Measurements from ENCODE around the gene PTPRK.

Gene PTPRK

GRCh38 chr6:128064540-128064895 is 455.9 kb downstream of the PTPRK start:
- DNase-seq: no peak

- DNase-seq: no peak
Observed at GRCh38 chr6:128063850-128064539, 456.4 kb downstream of the PTPRK start.

GRCh38 chr6:128062882-128063603 is 457.4 kb downstream of the PTPRK start:
- no peak for DNase-seq

DNA sequence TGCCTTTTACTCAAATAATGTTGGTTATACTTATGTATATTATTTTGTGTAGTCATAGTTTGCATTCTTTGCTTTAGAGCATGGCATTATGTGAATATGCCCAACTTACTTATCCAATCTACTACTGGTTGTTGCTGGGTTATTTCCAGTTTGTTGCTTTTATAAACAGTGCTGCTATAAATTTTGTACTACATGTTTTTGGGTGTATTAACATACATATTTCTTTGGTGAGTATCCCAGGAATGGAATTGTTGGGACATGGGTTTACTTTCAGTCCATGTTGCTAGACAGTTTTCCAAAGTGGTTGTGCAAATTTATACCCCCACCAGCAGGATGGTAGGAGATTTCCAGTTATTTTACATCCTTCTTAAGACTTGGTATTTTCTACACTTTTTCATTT is 462.5 kb downstream of the PTPRK start:
- DNase-seq: no peak

DNA sequence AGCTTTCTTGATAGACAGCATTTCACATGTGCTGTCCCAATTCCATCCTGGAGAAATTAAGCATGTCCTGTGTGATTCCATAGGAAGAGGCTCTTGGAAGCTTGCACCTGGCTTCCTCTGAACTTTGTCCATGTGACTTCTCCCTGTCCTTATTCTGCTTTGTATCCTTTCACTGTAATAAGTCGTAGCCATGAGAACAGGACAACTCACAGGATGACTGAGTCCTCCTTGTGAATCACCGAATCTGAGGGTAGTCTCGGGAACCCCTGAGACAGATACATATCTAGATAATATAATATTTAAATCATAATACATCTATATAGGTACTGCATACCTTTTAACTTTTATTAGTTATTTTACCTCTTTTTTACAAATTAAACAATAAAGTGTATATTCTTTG is 462.9 kb downstream of the PTPRK start:
- DNase-seq: no peak

DNA sequence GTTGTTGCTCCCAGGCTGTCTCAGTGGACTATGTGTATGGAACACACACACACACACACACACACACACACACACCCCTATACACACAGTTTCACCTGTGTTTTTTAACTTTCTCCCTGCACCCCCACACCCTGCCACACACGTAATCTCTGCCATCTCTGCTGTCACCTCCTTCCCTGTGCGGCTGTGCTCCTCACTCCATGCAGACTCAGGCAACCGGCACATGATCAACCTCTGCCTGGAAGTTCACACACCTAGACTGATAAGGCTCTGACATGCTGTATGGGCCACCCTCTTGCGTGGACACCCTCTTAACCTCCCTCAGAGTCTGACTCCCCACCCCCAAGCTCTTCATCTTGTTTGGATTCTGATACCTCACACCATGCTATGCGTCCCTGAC is 467.3 kb downstream of the PTPRK start:
- no peak for DNase-seq

GRCh38 chr6:128047989-128048388 is 472.4 kb downstream of the PTPRK start:
- no peak for DNase-seq

GRCh38 chr6:128046033-128046432 is 474.4 kb downstream of the PTPRK start:
- no peak for DNase-seq

- DNase-seq: no peak
Observed at GRCh38 chr6:128039543-128039942, 480.9 kb downstream of the PTPRK start.

DNA sequence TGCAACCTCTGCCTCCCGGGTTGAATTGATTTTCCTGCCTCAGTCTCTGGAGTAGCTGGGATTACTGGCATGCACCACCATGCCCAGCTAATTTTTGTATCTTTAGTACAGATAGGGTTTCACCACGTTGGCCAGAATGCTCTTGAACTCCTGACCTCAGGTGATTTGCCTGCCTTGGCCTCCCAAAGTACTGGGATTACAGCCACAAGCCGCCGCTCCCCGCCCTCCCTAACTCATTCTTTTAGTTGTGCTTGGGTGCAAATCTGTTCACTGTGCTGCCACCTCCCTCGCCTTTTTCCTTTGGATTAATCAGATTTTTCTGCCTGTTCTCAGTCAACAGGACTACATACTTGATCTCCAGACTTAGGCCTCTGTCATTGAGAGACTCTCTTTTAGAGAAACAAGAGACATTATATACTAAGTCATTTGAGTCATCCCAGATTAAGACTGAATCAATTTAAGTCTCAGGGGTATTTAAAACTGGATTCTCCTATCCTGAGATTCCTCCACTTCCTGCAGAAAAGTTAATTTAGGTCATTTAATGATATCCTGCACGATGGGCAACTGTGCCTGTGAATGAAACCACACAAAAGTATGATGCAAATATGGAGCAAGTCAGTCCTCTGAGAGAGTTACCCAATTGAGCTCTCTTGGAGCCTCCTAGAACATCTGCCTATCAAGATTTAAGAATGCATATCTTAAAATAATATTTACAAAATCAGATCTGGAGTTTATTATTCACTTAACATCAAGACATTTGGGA is 483.4 kb downstream of the PTPRK start:
- no peak for DNase-seq

GRCh38 chr6:128033156-128033555 is 487.2 kb downstream of the PTPRK start:
- no peak for DNase-seq

- DNase-seq: no peak
Observed at GRCh38 chr6:128032042-128032441, 488.4 kb downstream of the PTPRK start.

GRCh38 chr6:128029826-128030225 is 490.6 kb downstream of the PTPRK start:
- DNase-seq: no peak

GRCh38 chr6:128028183-128028582 is 492.2 kb downstream of the PTPRK start:
- no peak for DNase-seq

GRCh38 chr6:128025478-128025877 is 494.9 kb downstream of the PTPRK start:
- no peak for DNase-seq

DNA sequence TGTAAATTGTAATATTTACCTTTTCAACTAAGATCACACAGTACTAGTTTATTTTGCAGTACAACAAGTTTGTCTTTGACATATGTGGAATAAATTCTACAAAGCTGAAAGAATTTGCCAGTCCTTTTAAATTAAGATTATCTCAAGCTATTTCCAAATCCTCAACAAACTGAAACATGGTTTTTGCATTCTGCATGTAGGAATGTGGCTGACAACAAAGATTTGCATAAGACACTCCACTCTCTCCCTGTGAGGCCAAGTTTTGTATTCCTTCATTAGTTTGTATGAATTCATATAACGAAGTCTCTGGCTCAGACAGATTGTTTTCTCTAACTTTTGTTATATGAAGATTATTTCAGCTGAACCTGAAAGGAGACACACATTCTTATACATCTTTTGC is 495.4 kb downstream of the PTPRK start:
- DNase-seq: no peak

GRCh38 chr6:128024046-128024445 is 496.4 kb downstream of the PTPRK start:
- DNase-seq: no peak

DNA sequence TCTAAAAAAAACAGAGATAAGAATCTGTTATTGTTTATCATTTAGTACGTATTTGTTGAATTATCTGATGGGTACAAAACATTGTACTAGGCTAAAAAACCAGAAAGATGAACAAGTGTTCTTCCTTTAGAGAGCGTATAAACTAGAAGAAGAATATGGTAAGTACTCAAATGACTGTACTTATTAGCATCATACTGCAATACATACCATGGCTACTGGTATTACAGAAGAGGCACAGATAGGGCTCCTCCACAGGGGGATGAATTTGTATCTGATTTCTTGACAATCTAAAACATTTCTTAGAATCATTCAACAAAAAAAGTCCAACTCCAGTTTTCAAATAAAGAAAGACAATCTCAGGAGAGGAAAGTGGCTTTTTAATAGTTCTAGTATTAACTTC is 501.6 kb downstream of the PTPRK start:
- DNase-seq: no peak

DNA sequence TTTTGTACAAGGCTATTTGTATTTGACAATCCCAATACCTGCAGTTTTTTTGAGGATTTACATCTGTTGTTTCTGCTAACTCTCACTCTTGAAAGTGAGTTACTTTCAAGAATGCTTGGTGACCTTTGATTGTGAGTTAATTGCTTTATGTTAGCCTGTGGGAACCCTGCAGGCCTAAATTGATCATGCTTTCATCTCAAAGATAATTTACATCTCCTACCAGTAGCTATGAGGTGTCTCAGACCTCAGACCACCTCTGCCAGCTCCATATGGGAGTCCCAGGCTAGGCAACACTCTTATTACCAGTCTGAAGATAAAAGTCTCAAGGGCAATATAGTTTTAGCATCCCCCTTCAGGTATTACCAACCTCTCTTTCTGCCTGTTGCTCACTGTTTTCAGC is 503.1 kb downstream of the PTPRK start:
- no peak for DNase-seq

DNA sequence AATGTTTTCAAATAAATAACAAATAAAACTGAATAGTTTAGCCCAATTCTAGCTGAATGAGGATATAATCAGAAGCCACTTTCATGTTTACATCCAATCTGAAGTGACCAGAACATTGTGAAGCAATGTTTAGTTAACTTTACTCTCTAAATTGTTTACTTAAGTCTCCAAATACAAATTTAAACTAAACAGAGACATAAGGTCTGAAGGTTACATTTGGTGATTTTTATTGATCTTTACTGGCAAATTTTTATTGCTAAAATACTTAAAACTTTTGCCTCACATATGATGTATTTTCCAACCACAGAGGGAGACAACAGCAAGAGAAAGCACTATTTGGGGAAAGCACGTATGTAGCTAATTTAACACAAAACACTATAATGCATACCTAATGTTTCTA is 512.7 kb downstream of the PTPRK start:
- no peak for DNase-seq

DNA sequence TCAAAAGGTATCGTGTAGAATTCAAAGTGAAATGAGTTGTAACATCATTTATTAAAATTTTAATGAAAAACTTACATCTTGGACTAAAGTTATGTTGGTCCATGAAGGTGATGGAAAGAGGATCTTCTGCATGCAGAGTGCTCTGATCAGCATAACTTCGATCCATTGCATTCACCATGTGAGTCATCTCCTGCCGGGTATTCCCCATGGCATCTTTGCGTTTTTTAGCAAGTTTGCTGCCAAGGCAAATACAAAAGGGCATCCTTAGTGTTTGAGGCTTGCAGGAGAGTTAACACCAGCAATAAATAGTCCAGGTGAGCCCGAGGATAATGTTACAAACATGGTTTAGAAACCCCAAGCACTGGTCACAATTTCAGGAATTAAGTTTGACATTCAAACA is 515.4 kb downstream of the PTPRK start:
- DNase-seq: no peak

DNA sequence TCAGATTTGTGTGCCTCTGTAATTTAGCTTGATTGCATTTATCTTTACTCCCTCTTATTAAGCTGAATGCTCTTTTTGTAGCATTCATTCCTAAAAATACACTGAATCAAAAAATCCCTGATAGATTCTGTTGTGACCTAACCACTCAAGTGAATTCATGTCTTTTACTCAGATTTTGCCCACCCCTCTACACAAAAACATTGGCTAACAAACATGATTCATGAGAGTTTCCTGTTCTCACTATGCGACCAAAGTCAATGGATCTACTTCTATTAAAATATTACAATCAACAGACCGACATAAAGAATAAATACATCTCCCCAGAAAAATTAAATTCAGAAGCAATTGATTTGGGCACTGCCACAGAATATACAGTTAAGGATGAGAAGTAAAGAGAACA is 520.0 kb downstream of the PTPRK start:
- no peak for DNase-seq

DNA sequence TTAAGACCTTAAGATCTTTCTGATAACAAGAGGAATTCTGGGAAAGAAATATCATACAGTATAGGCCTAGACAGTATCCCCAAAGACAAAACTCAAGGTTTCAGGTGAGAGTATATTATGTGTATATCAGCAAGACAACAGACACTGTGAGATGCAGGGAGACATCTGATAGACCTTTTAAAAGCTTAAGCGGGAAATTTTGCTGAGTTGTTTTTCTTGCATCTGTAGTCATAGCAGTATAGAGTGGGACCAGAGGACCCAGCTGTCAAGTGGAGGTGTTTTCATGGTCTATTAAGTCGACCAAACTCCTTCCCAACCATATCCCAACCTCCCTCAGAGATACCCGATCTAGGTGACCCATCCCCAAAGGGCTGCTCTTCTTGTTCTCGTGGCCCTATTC is 521.4 kb downstream of the PTPRK start:
- no peak for DNase-seq
